ENCODE data around the gene EVI2B.

The EVI2B gene

GRCh38 chr17:31295489-31295871, 18.4 kb downstream of the EVI2B start:
- TF ChIP-seq REST (IDR thresholded peaks at IDR 0.05; ENCODE audit: low read depth) (no peak), CREB1 (IDR thresholded peaks at IDR 0.05; ENCODE audit: low read depth) (no peak), NFIC (IDR thresholded peaks at IDR 0.05) (no peak), USF1 (IDR thresholded peaks at IDR 0.05) (no peak), ZBTB7A (IDR thresholded peaks at IDR 0.05; ENCODE audit: low read depth) (no peak), MAX (IDR thresholded peaks at IDR 0.05) (no peak)

- TF ChIP-seq NFIC (IDR thresholded peaks at IDR 0.05) (no peak), MAX (IDR thresholded peaks at IDR 0.05) (no peak), FOXM1 (IDR thresholded peaks at IDR 0.05; ENCODE audit: borderline replicate concordance, low read depth) (no peak), REST (IDR thresholded peaks at IDR 0.05; ENCODE audit: low read depth) (no peak), USF1 (IDR thresholded peaks at IDR 0.05) (no peak), YY1 (IDR thresholded peaks at IDR 0.05; ENCODE audit: low read depth) (no peak), EP300 (IDR thresholded peaks at IDR 0.05; ENCODE audit: borderline replicate concordance) (no peak), EGR1 (IDR thresholded peaks at IDR 0.05) (no peak), CREB1 (IDR thresholded peaks at IDR 0.05; ENCODE audit: low read depth) (no peak), TEAD4 (IDR thresholded peaks at IDR 0.05) (no peak), RAD21 (IDR thresholded peaks at IDR 0.05; ENCODE audit: low read depth) (no peak)
These were observed 18.9 kb downstream of the EVI2B start for GRCh38 chr17:31294820-31295488.

GRCh38 chr17:31294231-31294630, 19.6 kb downstream of the EVI2B start:
- TF ChIP-seq ZBTB7A (IDR thresholded peaks at IDR 0.05; ENCODE audit: low read depth) (no peak), MAX (IDR thresholded peaks at IDR 0.05) (no peak), RAD21 (IDR thresholded peaks at IDR 0.05; ENCODE audit: low read depth) (no peak), REST (IDR thresholded peaks at IDR 0.05; ENCODE audit: low read depth) (no peak), EGR1 (IDR thresholded peaks at IDR 0.05) (no peak), FOXM1 (IDR thresholded peaks at IDR 0.05; ENCODE audit: borderline replicate concordance, low read depth) (no peak), USF1 (IDR thresholded peaks at IDR 0.05) (no peak), EP300 (IDR thresholded peaks at IDR 0.05; ENCODE audit: borderline replicate concordance) (no peak), TCF12 (IDR thresholded peaks at IDR 0.05; ENCODE audit: low read depth) (no peak), CREB1 (IDR thresholded peaks at IDR 0.05; ENCODE audit: low read depth) (no peak), TAF1 (IDR thresholded peaks at IDR 0.05; ENCODE audit: low read depth) (no peak), NFIC (IDR thresholded peaks at IDR 0.05) (no peak), TEAD4 (IDR thresholded peaks at IDR 0.05) (no peak), YY1 (IDR thresholded peaks at IDR 0.05; ENCODE audit: low read depth) (no peak)

GRCh38 chr17:31293581-31293980, 20.3 kb downstream of the EVI2B start:
- TF ChIP-seq RAD21 (IDR thresholded peaks at IDR 0.05; ENCODE audit: low read depth) (no peak), EGR1 (IDR thresholded peaks at IDR 0.05) (no peak), TCF12 (IDR thresholded peaks at IDR 0.05; ENCODE audit: low read depth) (no peak), ZBTB7A (IDR thresholded peaks at IDR 0.05; ENCODE audit: low read depth) (no peak), YY1 (IDR thresholded peaks at IDR 0.05; ENCODE audit: low read depth) (no peak), NFIC (IDR thresholded peaks at IDR 0.05) (no peak), CEBPB (IDR thresholded peaks at IDR 0.05) (no peak), USF1 (IDR thresholded peaks at IDR 0.05) (no peak), REST (IDR thresholded peaks at IDR 0.05; ENCODE audit: low read depth) (no peak)
